Right ventricle myocardium inferior (tissue), 1 donor: Measurements from ENCODE around the gene DMBX1. TPM values are rescaled to one million over a fixed set of nuclear protein-coding genes. Genes with fewer than 3 reads are reported as not detected.
A peak's percentile ranks its signal among the peaks of the same experiment; 100 is the strongest.

Source experiments
- ATAC-seq: fragments of 200-7000 bp; cut with Tn5 transposase; one replicate; pipeline ENCODE4 v1.9.1; 2020; ENCODE audit warnings: mild to moderate bottlenecking, moderate library complexity
- DNase-seq: peaks from one replicate; pipeline ENCODE4 v3.0.0; 2021; ENCODE audit errors: missing footprints
- intact Hi-C: fragments of 100-400 bp; cut with DNase I; formaldehyde crosslinking; loops from one replicate; pipeline ENCODE4 v1.11.0; 2022
- total RNA-seq: library from RNA; stranded (reverse); fragmentation: NEBNext Ultra II Directional; extraction: Animal tissue kit (Norgen Biotek cat#: 25700); gene quantifications from one replicate; pipeline ENCODE4 v1.2.1, GENCODE V29; 2021
- donor health status: DM: no; HTN: yes; CAD: no; lungs with severe emphysema.

The DMBX1 gene
- total RNA-seq, 1 donor from 2014 or later: not detected

GRCh38 chr1:46457178-46457577, 32.5 kb upstream of the DMBX1 start:
- DNase-seq (no peak), ATAC-seq (no peak)
- intact Hi-C loops: no loop called here

- intact Hi-C loops: no loop called here
- DNase-seq (no peak), ATAC-seq (no peak)
Observed at GRCh38 chr1:46458190-46458589, 31.4 kb upstream of the DMBX1 start.

- DNase-seq: no peak
- ATAC-seq: no peak
- intact Hi-C loops: no loop called here
Observed at GRCh38 chr1:46458846-46459245, 30.8 kb upstream of the DMBX1 start.

- ATAC-seq (no peak), DNase-seq (no peak)
- intact Hi-C loops: no loop called here
Observed at GRCh38 chr1:46459315-46459714, 30.3 kb upstream of the DMBX1 start.

- DNase-seq (no peak), ATAC-seq (no peak)
- intact Hi-C loops: no loop called here
Observed at GRCh38 chr1:46461017-46461808, 28.4 kb upstream of the DMBX1 start.

GRCh38 chr1:46461809-46462448, 27.7 kb upstream of the DMBX1 start:
- intact Hi-C loops: no loop called here
- DNase-seq (peak; percentile 53), ATAC-seq (no peak)

GRCh38 chr1:46464013-46464548, 25.6 kb upstream of the DMBX1 start:
- intact Hi-C loops: no loop called here
- ATAC-seq (no peak), DNase-seq (peak; percentile 4)

GRCh38 chr1:46464915-46465314, 24.7 kb upstream of the DMBX1 start:
- ATAC-seq: no peak
- intact Hi-C loops: no loop called here

GRCh38 chr1:46465981-46466476, 23.6 kb upstream of the DMBX1 start:
- ATAC-seq: no peak
- intact Hi-C loops: no loop called here

More at GRCh38 chr1:46464915-46465314, 24.7 kb upstream of the DMBX1 start:
- DNase-seq: peak; percentile 8

GRCh38 chr1:46466477-46467182, 23.0 kb upstream of the DMBX1 start:
- peak; percentile 60 for DNase-seq
- peak; percentile 60 for ATAC-seq
- intact Hi-C loops: no loop called here

More at GRCh38 chr1:46465981-46466476, 23.6 kb upstream of the DMBX1 start:
- no peak for DNase-seq

- intact Hi-C loops: no loop called here
- ATAC-seq (no peak), DNase-seq (no peak)
Observed at GRCh38 chr1:46467183-46467504, 22.5 kb upstream of the DMBX1 start.

- DNase-seq (no peak), ATAC-seq (no peak)
- intact Hi-C loops: no loop called here
Observed at GRCh38 chr1:46469881-46470280, 19.8 kb upstream of the DMBX1 start.

GRCh38 chr1:46471848-46472492, 17.7 kb upstream of the DMBX1 start:
- intact Hi-C loops: no loop called here
- ATAC-seq (no peak), DNase-seq (peak; percentile 22)

- ATAC-seq: no peak
- intact Hi-C loops: no loop called here
- DNase-seq: no peak
Observed at GRCh38 chr1:46472498-46473181, 17.0 kb upstream of the DMBX1 start.

GRCh38 chr1:46473991-46474390, 15.6 kb upstream of the DMBX1 start:
- ATAC-seq (no peak), DNase-seq (no peak)
- intact Hi-C loops: no loop called here

- intact Hi-C loops: no loop called here
- ATAC-seq (no peak), DNase-seq (peak; percentile 18)
Observed at GRCh38 chr1:46474570-46474969, 15.1 kb upstream of the DMBX1 start.

GRCh38 chr1:46476673-46477072, 13.0 kb upstream of the DMBX1 start:
- ATAC-seq (no peak), DNase-seq (peak; percentile 50)
- intact Hi-C loops: loop anchor here (5.0 kb wide), 2 partner anchors 51 to 251 kb away; no protein-coding TSS in a partner anchor
